ENCODE results near the gene NLRP7. TPM values are rescaled to one million over a fixed set of nuclear protein-coding genes. Genes with fewer than 3 reads are reported as not detected.
A peak's percentile ranks its signal among the peaks of the same experiment; 100 is the strongest.

Gene NLRP7
- total RNA-seq, 2 experiments from 2014 or later = not detected

DNA sequence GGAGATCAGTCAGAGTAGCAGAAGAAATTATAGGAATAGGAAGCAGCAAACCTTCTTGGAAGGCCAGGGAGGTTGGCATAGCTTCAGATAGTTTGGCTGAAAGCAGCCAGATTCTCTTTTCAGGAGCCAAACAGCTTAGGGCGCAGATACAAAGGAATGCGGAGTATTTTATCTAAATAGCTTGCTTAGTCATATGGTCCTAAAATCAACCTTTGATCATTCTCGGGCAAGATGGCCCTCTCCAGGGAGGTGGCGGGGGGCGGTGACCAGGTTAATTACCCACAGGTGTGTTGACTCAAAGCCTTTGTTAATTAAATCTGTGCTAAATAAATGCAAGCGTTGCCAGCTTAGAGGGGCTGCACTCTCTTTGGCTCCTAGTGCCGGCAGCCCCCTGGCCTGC is 53.9 kb downstream of the NLRP7 start:
- Mint-ChIP-seq H3K4me3 (no peak overlapping the region), H3K9me3 (ENCODE audit: insufficient read depth) (no peaks in the 10 kb centered on the region), H3K27ac (no peak overlapping the region), H3K27me3 (ENCODE audit: low read depth) (peaks cover 8% of the 10 kb centered on the region), H3K4me1 (ENCODE audit: low read depth) (no peaks in the 10 kb centered on the region), H3K36me3 (ENCODE audit: low read depth) (no peaks in the 10 kb centered on the region)
- ChIA-PET CTCF (no interaction called here), POLR2A (no interaction called here)
- ATAC-seq = no peak
- no peak for DNase-seq

GRCh38 chr19:54889566-54889965 is 57.8 kb downstream of the NLRP7 start:
- no peak for DNase-seq
- ATAC-seq = no peak
- CTCF ChIA-PET = interaction anchor here (1.3 kb wide), 1 partner anchor 9 kb away, joined by 3 read pairs; no protein-coding TSS in a partner anchor
- peaks cover 2% of the 10 kb centered on the region for H3K27me3 Mint-ChIP-seq (ENCODE audit: low read depth)
- POLR2A ChIA-PET = no interaction called here
- H3K9me3 Mint-ChIP-seq (ENCODE audit: insufficient read depth) = no peaks in the 10 kb centered on the region
- H3K4me3 Mint-ChIP-seq = no peak overlapping the region
- no peaks in the 10 kb centered on the region for H3K4me1 Mint-ChIP-seq (ENCODE audit: low read depth)
- H3K36me3 Mint-ChIP-seq (ENCODE audit: low read depth) = no peaks in the 10 kb centered on the region
- no peak overlapping the region for H3K27ac Mint-ChIP-seq

DNA sequence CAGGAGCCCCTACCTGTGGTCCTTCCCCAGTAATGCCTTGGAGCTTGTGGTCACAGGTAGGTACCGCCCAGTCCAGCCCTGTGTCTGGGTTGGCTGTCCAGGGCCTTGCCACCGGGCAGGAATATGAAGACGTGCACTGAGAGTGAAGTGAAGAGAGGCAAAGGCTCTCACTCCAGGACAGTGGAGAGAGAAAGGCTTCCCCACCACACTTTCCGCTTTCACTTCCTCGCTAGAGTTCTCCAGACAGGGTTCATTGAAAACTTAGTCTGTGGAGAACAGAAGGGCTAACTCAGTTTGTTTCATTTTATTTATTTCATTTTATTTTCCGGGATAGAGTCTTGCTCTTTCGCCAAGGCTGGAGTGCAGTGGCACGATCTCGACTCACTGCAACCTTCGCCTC is 59.1 kb downstream of the NLRP7 start:
- Mint-ChIP-seq H3K4me1 (ENCODE audit: low read depth) (peaks cover 3% of the 10 kb centered on the region), H3K36me3 (ENCODE audit: low read depth) (no peaks in the 10 kb centered on the region), H3K27me3 (ENCODE audit: low read depth) (peaks cover 2% of the 10 kb centered on the region), H3K4me3 (no peak overlapping the region), H3K9me3 (ENCODE audit: insufficient read depth) (no peaks in the 10 kb centered on the region), H3K27ac (no peak overlapping the region)
- CTCF ChIA-PET = no interaction called here
- DNase-seq = no peak
- no peak for ATAC-seq
- POLR2A ChIA-PET = no interaction called here

DNA sequence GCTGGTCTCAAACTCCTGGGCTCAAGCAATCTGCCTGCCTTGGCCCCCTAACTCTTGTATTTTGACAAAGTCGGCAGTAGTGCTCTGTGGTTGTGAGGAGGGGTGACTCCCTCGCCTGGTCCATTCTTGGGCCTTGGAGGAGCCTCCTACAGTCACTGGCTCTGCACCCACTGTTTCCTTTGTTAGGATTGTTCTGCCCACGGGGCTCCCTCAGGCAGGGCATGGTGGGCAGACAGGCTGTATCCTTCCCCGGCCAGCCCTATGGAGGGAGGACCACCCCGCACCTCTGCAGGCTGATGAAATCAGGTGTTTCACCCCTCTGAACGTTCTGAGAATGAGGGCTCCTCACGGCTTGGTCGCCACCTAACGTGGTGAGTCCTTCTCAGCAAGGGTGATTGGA is 64.1 kb downstream of the NLRP7 start:
- CTCF ChIA-PET = no interaction called here
- POLR2A ChIA-PET = no interaction called here
- Mint-ChIP-seq H3K27ac (peak overlapping the region; percentile 92), H3K27me3 (ENCODE audit: low read depth) (peaks cover 14% of the 10 kb centered on the region), H3K36me3 (ENCODE audit: low read depth) (no peaks in the 10 kb centered on the region), H3K9me3 (ENCODE audit: insufficient read depth) (no peaks in the 10 kb centered on the region), H3K4me3 (no peak overlapping the region), H3K4me1 (ENCODE audit: low read depth) (peaks cover 21% of the 10 kb centered on the region)
- DNase-seq (no peak), ATAC-seq (no peak)

DNA sequence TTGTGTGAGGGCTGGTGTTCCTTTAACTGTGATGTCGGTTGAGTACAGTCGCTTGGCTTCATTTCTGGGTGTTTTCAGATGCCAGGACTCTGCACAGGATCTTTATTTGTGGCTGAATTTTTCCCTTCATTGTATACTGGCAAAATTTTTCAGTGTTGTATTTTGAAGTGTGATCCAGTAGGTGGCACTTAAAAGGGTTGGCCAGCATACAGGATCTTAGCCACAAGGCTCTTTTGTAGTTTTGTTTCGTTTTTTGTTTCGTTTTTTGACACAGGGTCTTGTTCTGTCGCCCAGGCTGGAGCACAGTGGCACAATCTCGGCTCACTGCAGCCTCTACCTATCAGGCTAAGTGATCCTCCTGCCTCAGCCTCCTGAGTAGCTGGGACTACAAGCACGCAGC is 64.6 kb downstream of the NLRP7 start:
- Mint-ChIP-seq H3K36me3 (ENCODE audit: low read depth) (no peaks in the 10 kb centered on the region), H3K4me1 (ENCODE audit: low read depth) (peaks cover 21% of the 10 kb centered on the region), H3K27me3 (ENCODE audit: low read depth) (peaks cover 17% of the 10 kb centered on the region), H3K27ac (peak overlapping the region; percentile 92), H3K9me3 (ENCODE audit: insufficient read depth) (no peaks in the 10 kb centered on the region), H3K4me3 (peak overlapping the region; percentile 65)
- DNase-seq = peak; percentile 56
- POLR2A ChIA-PET = no interaction called here
- CTCF ChIA-PET = interaction anchor here (1.8 to 2.2 kb wide), 2 partner anchors 91 to 206 kb away, joined by 4 to 6 read pairs; no protein-coding TSS in a partner anchor
- ATAC-seq = peak; percentile 92

DNA sequence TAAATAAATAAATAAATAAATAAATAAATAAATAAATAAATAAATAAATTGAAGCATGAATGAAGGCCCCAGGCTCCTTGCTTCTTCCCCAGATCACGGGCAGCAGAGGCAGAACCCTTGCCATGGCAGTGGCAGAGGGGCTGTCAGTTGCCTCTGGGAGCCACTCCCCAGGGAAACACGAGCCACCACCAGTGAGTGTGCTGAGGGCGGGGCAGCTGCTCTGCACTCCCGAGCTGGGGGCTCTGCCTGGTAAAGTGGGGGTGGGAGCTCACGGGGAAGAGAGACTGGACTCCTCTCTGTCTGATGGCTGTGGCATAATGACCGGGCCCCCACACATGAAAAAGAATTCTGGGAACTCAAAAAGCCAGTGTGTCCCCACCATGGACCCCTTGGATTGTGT is 65.4 kb downstream of the NLRP7 start:
- no peak overlapping the region for H3K27ac Mint-ChIP-seq
- CTCF ChIA-PET = interaction anchor here (0.7 to 2.2 kb wide), 21 partner anchors 9 to 404 kb away, joined by 3 to 13 read pairs (median 4); partner anchors contain the start of gene RDH13
- no peak for ATAC-seq
- H3K36me3 Mint-ChIP-seq (ENCODE audit: low read depth) = no peaks in the 10 kb centered on the region
- POLR2A ChIA-PET = interaction anchor here (0.6 kb wide), 1 partner anchor 92 kb away, joined by 3 read pairs; no protein-coding TSS in a partner anchor
- peaks cover 21% of the 10 kb centered on the region for H3K4me1 Mint-ChIP-seq (ENCODE audit: low read depth)
- DNase-seq = no peak
- H3K9me3 Mint-ChIP-seq (ENCODE audit: insufficient read depth) = no peaks in the 10 kb centered on the region
- no peak overlapping the region for H3K4me3 Mint-ChIP-seq
- peaks cover 24% of the 10 kb centered on the region for H3K27me3 Mint-ChIP-seq (ENCODE audit: low read depth)

GRCh38 chr19:54877471-54877870 is 69.9 kb downstream of the NLRP7 start:
- DNase-seq = no peak

DNA sequence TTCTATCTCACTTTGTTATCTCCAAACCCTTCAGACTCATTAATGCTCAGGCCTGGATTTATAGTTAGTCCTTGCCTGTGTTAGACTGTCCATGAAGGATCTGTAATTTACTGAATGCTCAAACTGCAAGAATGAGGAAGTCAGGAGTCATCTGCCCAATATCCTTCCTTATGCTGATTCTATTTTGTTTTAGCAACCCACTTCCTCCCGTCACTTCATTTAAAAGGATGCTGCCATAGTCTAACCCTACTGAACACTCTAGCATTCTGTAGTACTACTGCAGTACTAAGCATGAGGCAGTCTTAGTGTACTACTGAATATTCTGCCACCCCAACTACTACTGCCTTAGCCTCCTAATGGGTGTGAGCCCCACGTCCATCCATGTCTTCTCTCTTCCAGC is 71.8 kb downstream of the NLRP7 start:
- H3K4me1 Mint-ChIP-seq (ENCODE audit: low read depth) = peaks cover 8% of the 10 kb centered on the region
- ChIA-PET POLR2A (no interaction called here), CTCF (no interaction called here)
- no peak overlapping the region for H3K27ac Mint-ChIP-seq
- H3K36me3 Mint-ChIP-seq (ENCODE audit: low read depth) = no peaks in the 10 kb centered on the region
- H3K27me3 Mint-ChIP-seq (ENCODE audit: low read depth) = peaks cover 34% of the 10 kb centered on the region
- H3K9me3 Mint-ChIP-seq (ENCODE audit: insufficient read depth) = no peaks in the 10 kb centered on the region
- no peak for ATAC-seq
- DNase-seq = no peak
- no peak overlapping the region for H3K4me3 Mint-ChIP-seq

More at GRCh38 chr19:54877471-54877870, 69.9 kb downstream of the NLRP7 start:
- Mint-ChIP-seq H3K4me1 (ENCODE audit: low read depth) (peaks cover 18% of the 10 kb centered on the region), H3K27ac (no peak overlapping the region), H3K36me3 (ENCODE audit: low read depth) (no peaks in the 10 kb centered on the region), H3K9me3 (ENCODE audit: insufficient read depth) (no peaks in the 10 kb centered on the region), H3K4me3 (no peak overlapping the region), H3K27me3 (ENCODE audit: low read depth) (peaks cover 34% of the 10 kb centered on the region)
- no peak for ATAC-seq
- POLR2A ChIA-PET = no interaction called here
- CTCF ChIA-PET = no interaction called here

DNA sequence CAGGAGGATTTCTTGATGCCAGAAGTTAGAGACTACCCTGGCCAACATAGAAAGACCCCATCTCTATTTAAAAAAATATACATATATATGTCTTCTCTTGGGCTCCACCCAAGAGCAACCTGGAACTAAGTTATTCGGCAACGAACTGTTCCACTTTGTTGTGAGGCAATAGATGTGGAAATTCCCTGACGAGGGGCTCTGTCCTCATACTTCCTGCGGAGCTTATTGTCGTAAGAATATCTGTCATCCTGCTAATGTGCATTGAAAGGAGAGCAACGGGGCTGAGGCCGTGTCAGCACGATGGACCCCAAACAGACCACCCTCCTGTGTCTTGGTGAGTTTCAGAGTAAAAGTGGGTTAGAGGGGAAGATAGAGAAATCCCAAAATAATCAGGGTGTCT is 73.3 kb downstream of the NLRP7 start, which contains the start of gene FCAR:
Gene FCAR, plus strand, starts transcription at position 246 of the 400 bp plus-strand sequence. Its CDS starts 55 bp downstream, at position 301.
- H3K27me3 Mint-ChIP-seq (ENCODE audit: low read depth) = peaks cover 27% of the 10 kb centered on the region
- no peak within 1 kb of the TSS for H3K4me3 Mint-ChIP-seq
- ChIA-PET POLR2A (no interaction called here), CTCF (no interaction called here)
- H3K27ac Mint-ChIP-seq = no peak within 1 kb of the TSS
- H3K4me1 Mint-ChIP-seq (ENCODE audit: low read depth) = peaks cover 8% of the 10 kb centered on the region
- H3K36me3 Mint-ChIP-seq (ENCODE audit: low read depth) = no peaks in the 10 kb centered on the region
- DNase-seq (no peak), ATAC-seq (no peak)
- H3K9me3 Mint-ChIP-seq (ENCODE audit: insufficient read depth) = no peaks in the 10 kb centered on the region

Other genes with a start within 250 kb of the NLRP7 start
- under 1 TPM in 1 of 2 experiments, not detected in 1; 0.13 TPM for gene KIR3DL3, start 223.1 kb downstream of the NLRP7 start, total RNA-seq
- under 1 TPM; 0.21 to 0.24 TPM for gene KIR2DL3, start 209.0 kb downstream of the NLRP7 start, total RNA-seq
- not detected for gene KIR2DL1, start 177.7 kb downstream of the NLRP7 start, total RNA-seq
- gene KIR2DL4, start 143.9 kb downstream of the NLRP7 start, total RNA-seq = not detected
- gene KIR3DL1, start 131.1 kb downstream of the NLRP7 start, total RNA-seq = under 1 TPM in 1 of 2 experiments, not detected in 1; 0.29 TPM
- under 1 TPM in 1 of 2 experiments, not detected in 1; 0.18 TPM for gene KIR2DS4, start 114.9 kb downstream of the NLRP7 start, total RNA-seq
- gene KIR3DL2, start 97.1 kb downstream of the NLRP7 start, total RNA-seq = under 1 TPM; 0.44 to 0.61 TPM
- not detected for gene FCAR, start 73.3 kb downstream of the NLRP7 start, total RNA-seq
- under 1 TPM; 0.26 to 0.47 TPM for gene NCR1, start 41.4 kb downstream of the NLRP7 start, total RNA-seq
- gene NLRP2, start 18.8 kb upstream of the NLRP7 start, total RNA-seq = 10 to 100 TPM; 22.8 to 26.8 TPM
- under 1 TPM; 0.39 to 0.58 TPM for gene GP6, start 90.7 kb upstream of the NLRP7 start, total RNA-seq
- gene RDH13, start 115.6 kb upstream of the NLRP7 start, total RNA-seq = 10 to 100 TPM; 30.9 to 33.1 TPM
- gene EPS8L1, start 128.3 kb upstream of the NLRP7 start, total RNA-seq = 1 to 10 TPM; 4.9 to 8.6 TPM
- gene PPP1R12C, start 170.1 kb upstream of the NLRP7 start, total RNA-seq = 100 to 1,000 TPM; 137 to 142 TPM
- not detected for gene TNNT1, start 201.7 kb upstream of the NLRP7 start, total RNA-seq
- not detected for gene TNNI3, start 210.2 kb upstream of the NLRP7 start, total RNA-seq
- under 1 TPM; 0.21 to 0.23 TPM for gene DNAAF3, start 219.1 kb upstream of the NLRP7 start, total RNA-seq
- 1 to 10 TPM in 1 of 2 experiments, under 1 TPM in 1; 0.47 to 1.3 TPM for gene SYT5, start 232.8 kb upstream of the NLRP7 start, total RNA-seq

Data from activated CD8-positive, alpha-beta T cell treated with anti-CD3 and anti-CD28 coated beads, Interleukin-2, amount 10 ng/mL, durations not matched to agents 7 days and 5 days (primary cell).